GM18951 (cell line): ENCODE measurements around the gene EPB41L2.
"Not testable (repeated sequence)": the region's sequence is repeated elsewhere in the genome, so short reads cannot be mapped to it uniquely, and the experiment has no call there.

Experiments
- POLR2A ChIP-seq: IDR thresholded peaks from 4 replicates; pipeline ENCODE4 v1.6.1; 2011; ENCODE audit warnings: mild to moderate bottlenecking; ENCODE audit not compliant: insufficient read length, insufficient read depth; ENCODE audit errors: extremely low read depth
- in situ Hi-C: fragments of 300-500 bp; cut with MboI; formaldehyde crosslinking; loops from one replicate; pipeline ENCODE4 v1.12.0; 2022; ENCODE audit warnings: low sequenced_read_pairs, mixed read lengths, inconsistent platforms; ENCODE audit not compliant: unreplicated experiment

The EPB41L2 gene

GRCh38 chr6:130920969-130921368, 142.1 kb downstream of the EPB41L2 start:
- no peak for TF ChIP-seq POLR2A
- in situ Hi-C loops, result no loop called here

- no peak for TF ChIP-seq POLR2A
- in situ Hi-C loops, result no loop called here
Observed at GRCh38 chr6:130918171-130918570, 144.9 kb downstream of the EPB41L2 start.

- in situ Hi-C loops, result not testable (repeated sequence)
Observed at GRCh38 chr6:130915606-130916005, 147.4 kb downstream of the EPB41L2 start.

GRCh38 chr6:130913120-130913519, 149.9 kb downstream of the EPB41L2 start:
- in situ Hi-C loops, result no loop called here
- TF ChIP-seq POLR2A, result no peak

GRCh38 chr6:130912434-130912833, 150.6 kb downstream of the EPB41L2 start:
- in situ Hi-C loops, result no loop called here
- TF ChIP-seq POLR2A, result no peak

GRCh38 chr6:130908958-130909357, 154.1 kb downstream of the EPB41L2 start:
- no peak for TF ChIP-seq POLR2A
- in situ Hi-C loops, result no loop called here

GRCh38 chr6:130908188-130908587, 154.9 kb downstream of the EPB41L2 start:
- no peak for TF ChIP-seq POLR2A
- in situ Hi-C loops, result no loop called here

GRCh38 chr6:130907687-130908086, 155.4 kb downstream of the EPB41L2 start:
- in situ Hi-C loops, result no loop called here
- no peak for TF ChIP-seq POLR2A

- in situ Hi-C loops, result no loop called here
- TF ChIP-seq POLR2A, result no peak
Observed at GRCh38 chr6:130906736-130907381, 156.2 kb downstream of the EPB41L2 start.

GRCh38 chr6:130903602-130904001, 159.4 kb downstream of the EPB41L2 start:
- in situ Hi-C loops, result no loop called here
- TF ChIP-seq POLR2A, result no peak

- TF ChIP-seq POLR2A, result no peak
- in situ Hi-C loops, result no loop called here
Observed at GRCh38 chr6:130903007-130903406, 160.0 kb downstream of the EPB41L2 start.

- in situ Hi-C loops, result no loop called here
- no peak for TF ChIP-seq POLR2A
Observed at GRCh38 chr6:130900913-130901312, 162.1 kb downstream of the EPB41L2 start.

GRCh38 chr6:130896249-130896648, 166.8 kb downstream of the EPB41L2 start:
- in situ Hi-C loops, result loop anchor here (25.0 kb wide), 1 partner anchor 641 kb away; no protein-coding TSS in a partner anchor
- no peak for TF ChIP-seq POLR2A

GRCh38 chr6:130895516-130895915, 167.5 kb downstream of the EPB41L2 start:
- no peak for TF ChIP-seq POLR2A
- in situ Hi-C loops, result loop anchor here (25.0 kb wide), 1 partner anchor 642 kb away; no protein-coding TSS in a partner anchor

GRCh38 chr6:130893766-130894165, 169.3 kb downstream of the EPB41L2 start:
- no peak for TF ChIP-seq POLR2A
- in situ Hi-C loops, result loop anchor here (25.0 kb wide), 1 partner anchor 644 kb away; no protein-coding TSS in a partner anchor
